Amniotic stem cell (primary cell): ENCODE results near the gene C2CD2L.
"Not testable (repeated sequence)": the region's sequence is repeated elsewhere in the genome, so short reads cannot be mapped to it uniquely, and the experiment has no call there.

Experiments
- DNase-seq: peaks from one replicate; lab custom pipeline; 2025; lab: John Stamatoyannopoulos, UW

Gene C2CD2L

GRCh38 chr11:119106564-119107537 lies at the start of gene C2CD2L:
C2CD2L (plus strand) TSS chr11:119107344; CDS start chr11:119107742, 398 bp downstream.
- DNase-seq, result peak; percentile 75

DNA sequence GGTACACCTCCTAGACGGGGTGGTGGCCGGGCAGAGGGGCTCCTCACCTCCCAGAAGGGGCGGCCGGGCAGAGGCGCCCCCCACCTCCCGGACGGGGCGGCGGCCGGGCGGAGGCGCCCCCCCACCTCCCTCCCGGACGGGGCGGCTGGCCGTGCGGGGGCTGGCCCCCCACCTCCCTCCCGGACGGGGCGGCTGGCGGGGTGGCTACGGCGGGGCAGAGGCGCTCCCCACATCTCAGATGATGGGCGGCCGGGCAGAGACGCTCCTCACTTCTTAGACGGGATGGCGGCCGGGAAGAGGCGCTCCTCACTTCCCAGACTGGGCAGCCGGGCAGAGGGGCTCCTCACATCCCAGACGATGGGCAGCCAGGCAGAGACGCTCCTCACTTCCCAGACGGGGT lies 48.0 kb upstream of the C2CD2L start:
- DNase-seq, result not testable (repeated sequence)

- DNase-seq, result no peak
Measured at GRCh38 chr11:119061256-119061655, 45.9 kb upstream of the C2CD2L start.

GRCh38 chr11:119062779-119063178 lies 44.4 kb upstream of the C2CD2L start:
- no peak for DNase-seq

DNA sequence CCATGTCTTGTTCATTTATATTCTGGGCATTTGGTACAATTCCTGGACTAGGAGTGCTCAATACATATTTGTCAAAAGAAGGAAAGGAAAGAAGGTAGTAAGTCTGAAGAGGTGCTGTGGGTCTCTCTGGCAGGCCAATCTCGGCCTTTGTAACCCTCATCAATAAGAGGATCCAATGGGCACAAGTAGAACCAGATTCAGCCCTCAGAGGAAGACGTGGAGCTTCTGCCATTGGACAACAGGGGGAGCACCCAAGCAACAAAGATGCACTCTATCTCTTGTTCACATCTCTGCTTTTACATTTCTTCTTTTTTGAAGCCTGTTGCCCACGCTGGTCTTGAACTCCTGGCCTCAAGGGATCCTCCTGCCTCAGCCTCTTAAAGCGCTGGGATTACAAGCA lies 41.8 kb upstream of the C2CD2L start:
- DNase-seq, result no peak

- DNase-seq, result peak; percentile 97
Measured at GRCh38 chr11:119067371-119068222, 39.5 kb upstream of the C2CD2L start, which contains the start of gene VPS11. VPS11 (plus strand) TSS chr11:119067818; CDS start chr11:119067824, 6 bp downstream.

- DNase-seq, result no peak
Measured at GRCh38 chr11:119077839-119078238, 29.3 kb upstream of the C2CD2L start.

DNA sequence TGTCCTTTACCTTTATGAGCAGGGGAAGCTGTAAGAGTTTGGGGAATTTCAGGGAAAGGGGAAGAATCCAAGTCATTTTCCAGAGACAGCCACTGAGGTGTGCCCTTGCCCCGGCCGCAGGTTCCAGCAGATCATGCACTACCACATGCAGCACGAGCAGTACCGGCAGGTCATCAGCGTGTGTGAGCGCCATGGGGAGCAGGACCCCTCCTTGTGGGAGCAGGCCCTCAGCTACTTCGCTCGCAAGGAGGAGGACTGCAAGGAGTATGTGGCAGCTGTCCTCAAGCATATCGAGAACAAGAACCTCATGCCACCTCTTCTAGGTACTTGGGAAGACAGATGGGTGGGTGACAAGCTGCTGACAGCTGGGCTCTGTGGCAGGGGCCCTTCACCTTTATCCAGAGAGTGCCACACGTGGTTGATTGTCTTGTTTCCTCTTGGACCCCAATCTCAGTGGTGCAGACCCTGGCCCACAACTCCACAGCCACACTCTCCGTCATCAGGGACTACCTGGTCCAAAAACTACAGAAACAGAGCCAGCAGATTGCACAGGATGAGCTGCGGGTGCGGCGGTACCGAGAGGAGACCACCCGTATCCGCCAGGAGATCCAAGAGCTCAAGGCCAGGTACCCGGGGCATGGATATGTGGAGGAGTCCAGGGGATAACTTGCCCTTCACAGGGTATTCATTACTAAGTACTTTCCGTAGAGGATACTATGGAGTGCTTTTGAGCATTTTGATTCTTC lies 28.3 kb upstream of the C2CD2L start:
- DNase-seq, result no peak

- DNase-seq, result no peak
Measured at GRCh38 chr11:119081682-119082260, 25.4 kb upstream of the C2CD2L start.

DNA sequence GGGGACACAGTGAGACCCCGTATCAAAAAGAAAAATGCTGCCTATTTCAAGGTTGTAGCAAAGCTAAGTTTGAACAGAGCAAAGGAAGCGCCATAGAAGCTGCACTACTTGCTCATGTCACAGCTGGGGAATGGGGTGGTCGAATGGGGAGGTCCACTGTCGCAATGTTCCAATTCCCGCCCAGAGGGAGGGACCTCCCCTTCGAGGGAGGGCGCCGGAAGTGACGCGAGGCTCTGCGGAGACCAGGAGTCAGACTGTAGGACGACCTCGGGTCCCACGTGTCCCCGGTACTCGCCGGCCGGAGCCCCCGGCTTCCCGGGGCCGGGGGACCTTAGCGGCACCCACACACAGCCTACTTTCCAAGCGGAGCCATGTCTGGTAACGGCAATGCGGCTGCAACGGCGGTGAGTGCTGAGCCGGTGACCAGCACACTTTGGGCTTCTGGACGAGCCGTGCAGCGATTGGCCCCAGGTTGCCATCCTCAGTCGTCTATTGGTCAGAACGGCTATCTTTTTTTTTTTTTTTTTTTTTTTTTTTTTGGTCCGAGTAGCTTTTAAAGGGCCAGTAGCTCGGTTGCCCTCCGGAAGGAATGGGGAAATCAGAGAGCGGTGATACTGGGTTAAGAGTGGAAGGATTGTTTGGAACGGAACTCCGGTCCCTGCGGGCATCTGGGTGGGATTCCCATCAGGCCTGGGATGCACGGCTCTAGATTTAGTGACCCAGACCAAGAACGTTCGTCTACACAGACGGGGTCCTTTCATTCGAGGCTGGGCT lies 22.3 kb upstream of the C2CD2L start, which contains the start of gene HMBS:
TSS of gene HMBS (plus strand) at position 219 of the 774 bp plus-strand sequence. CDS start at position 372, 153 bp downstream.
- DNase-seq, result peak; percentile 89

DNA sequence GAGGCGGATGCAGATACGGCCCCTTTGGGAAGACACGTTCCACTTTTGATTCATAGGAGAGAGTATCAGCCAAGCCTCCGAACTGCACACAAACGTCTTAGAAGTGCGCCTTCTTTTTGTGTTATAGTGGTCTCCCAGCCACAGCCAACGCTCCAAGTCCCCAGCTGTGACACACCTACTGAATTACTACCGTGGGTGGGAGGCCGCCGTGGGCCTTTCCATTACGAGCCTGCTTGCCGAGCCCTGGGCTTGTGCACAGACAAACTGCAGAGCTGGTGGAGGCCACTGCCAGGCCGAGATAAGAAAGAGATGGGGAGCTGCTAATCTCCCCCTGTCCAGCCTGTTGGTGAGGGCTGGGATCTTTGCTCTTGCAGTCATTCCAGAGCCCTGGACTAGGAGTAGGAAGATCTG lies 21.7 kb upstream of the C2CD2L start:
- no peak for DNase-seq

DNA sequence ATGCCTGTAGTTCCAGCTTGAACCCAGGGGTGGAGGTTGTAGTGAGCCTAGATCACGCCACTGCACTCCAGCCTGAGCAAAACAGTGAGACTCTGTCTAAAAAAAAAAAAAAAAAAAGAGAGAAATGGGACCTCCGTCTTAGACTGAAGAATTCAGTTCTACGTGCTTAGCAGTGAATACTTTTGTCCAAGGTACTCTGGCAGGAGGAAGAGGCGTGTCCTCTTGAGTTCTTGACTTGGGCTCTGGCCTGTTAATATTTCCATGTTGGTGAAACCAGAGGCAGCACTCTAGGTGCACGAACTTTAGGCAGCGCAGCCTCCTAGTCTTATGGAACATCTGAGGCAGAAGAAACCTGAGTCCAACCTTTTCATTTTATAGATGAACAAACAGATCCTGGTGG lies 20.0 kb upstream of the C2CD2L start:
- no peak for DNase-seq

- DNase-seq, result no peak
Measured at GRCh38 chr11:119087747-119088241, 19.4 kb upstream of the C2CD2L start.

GRCh38 chr11:119088406-119088805 lies 18.7 kb upstream of the C2CD2L start:
- DNase-seq, result no peak

GRCh38 chr11:119089319-119089718 lies 17.8 kb upstream of the C2CD2L start:
- DNase-seq, result no peak

DNA sequence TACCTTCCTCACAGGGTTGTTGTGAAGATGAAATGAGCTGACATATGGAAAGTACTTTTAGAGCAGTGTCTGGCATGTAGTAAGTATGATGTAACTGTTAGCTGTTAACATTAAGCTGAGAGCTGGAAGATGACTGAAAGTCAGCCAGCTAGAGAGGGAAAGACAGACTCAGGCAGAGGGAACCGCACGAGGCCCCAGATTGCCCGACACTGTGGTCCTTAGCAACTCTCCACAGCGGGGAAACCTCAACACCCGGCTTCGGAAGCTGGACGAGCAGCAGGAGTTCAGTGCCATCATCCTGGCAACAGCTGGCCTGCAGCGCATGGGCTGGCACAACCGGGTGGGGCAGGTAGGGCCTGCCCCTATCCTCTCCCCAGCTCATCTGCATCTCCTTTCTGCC lies 16.0 kb upstream of the C2CD2L start:
- no peak for DNase-seq

GRCh38 chr11:119091966-119092879 lies 14.9 kb upstream of the C2CD2L start:
- no peak for DNase-seq

- no peak for DNase-seq
Measured at GRCh38 chr11:119092880-119093842, 14.0 kb upstream of the C2CD2L start.
